Body of pancreas (tissue), 4 donors: ENCODE data around the gene NEU4. TPM values are rescaled to one million over a fixed set of nuclear protein-coding genes. Genes with fewer than 3 reads are reported as not detected.
A peak's percentile ranks its signal among the peaks of the same experiment; 100 is the strongest.

Source experiments
- ATAC-seq: fragments of 150-250 bp; one replicate; pipeline ENCODE4 v1.9.1; 2016
- DNase-seq, 4 donors: peaks; one replicate each; pipeline ENCODE4 v3.0.0-alpha.2; 2019
- H3K27ac ChIP-seq, 4 donors: fragments of 200-600 bp; sonication (generic); 1 replicate in 3 of 4; 2 replicates in 1 of 4; pipeline versions ENCODE4 v1.5.1 to v1.6.1; 2016 to 2019; ENCODE audit warnings: mild to moderate bottlenecking in 1 of 4, mixed read lengths in 1 of 4, moderate library complexity in 1 of 4
- H3K27me3 ChIP-seq, 2 donors: fragments of 200-600 bp; sonication (generic); one replicate each; pipeline ENCODE4 v1.6.0; 2016; ENCODE audit warnings: mild to moderate bottlenecking in 1 of 2
- H3K36me3 ChIP-seq, 2 donors: fragments of 200-600 bp; sonication (generic); replicated peaks in 1 of 2; 2 replicates each; pipeline ENCODE4 v1.5.1; 2016; ENCODE audit warnings: low read depth in 2 of 2; ENCODE audit not compliant: insufficient read depth in 1 of 2
- H3K4me1 ChIP-seq: fragments of 200-600 bp; sonication (generic); one replicate; pipeline ENCODE4 v1.6.0; 2016
- H3K4me3 ChIP-seq, 2 donors: fragments of 200-600 bp; sonication (generic); 1 replicate in 1 of 2; 2 replicates in 1 of 2; pipeline ENCODE4 v1.5.1; 2016 to 2019
- H3K9me3 ChIP-seq, 3 donors: fragments of 200-600 bp; sonication (generic); 1 replicate in 2 of 3; 2 replicates in 1 of 3; pipeline ENCODE4 v1.5.1; 2016
- POLR2A ChIP-seq, 3 donors: fragments of 450-650 bp; IDR thresholded peaks; one replicate each; pipeline ENCODE4 v1.6.1; 2016; ENCODE audit warnings: antibody characterized with exemption in 3 of 3, mild to moderate bottlenecking in 2 of 3
- WGBS, 2 donors: methylation state at CpG; one replicate each; pipeline ENCODE4 v1.1.5; 2017; 5-methylcytosine and 5-hydroxymethylcytosine counted together
- intact Hi-C: fragments of 100-400 bp; cut with DNase I; formaldehyde crosslinking; loops from one replicate; pipeline ENCODE4 v1.15.1; 2023
- total RNA-seq, 2 donors: library from RNA; depleted of rRNA; stranded (reverse); fragments of >200 nt; gene quantifications; one replicate each; pipeline ENCODE4 v1.1.0, GENCODE V29; 2016
- TF ChIP-seq, protein P1 (sequence below), 7 experiments: fragments of 450-650 bp in 4 of 7; fragments of 200-600 bp in 3 of 7; sonication (generic) in 3 of 7; IDR thresholded peaks; one replicate each; pipeline ENCODE4 v1.5.1; 2016 to 2019; ENCODE audit warnings: antibody characterized with exemption in 7 of 7

NEU4 gene
- total RNA-seq, 2 donors from 2014 or later = not detected

DNA sequence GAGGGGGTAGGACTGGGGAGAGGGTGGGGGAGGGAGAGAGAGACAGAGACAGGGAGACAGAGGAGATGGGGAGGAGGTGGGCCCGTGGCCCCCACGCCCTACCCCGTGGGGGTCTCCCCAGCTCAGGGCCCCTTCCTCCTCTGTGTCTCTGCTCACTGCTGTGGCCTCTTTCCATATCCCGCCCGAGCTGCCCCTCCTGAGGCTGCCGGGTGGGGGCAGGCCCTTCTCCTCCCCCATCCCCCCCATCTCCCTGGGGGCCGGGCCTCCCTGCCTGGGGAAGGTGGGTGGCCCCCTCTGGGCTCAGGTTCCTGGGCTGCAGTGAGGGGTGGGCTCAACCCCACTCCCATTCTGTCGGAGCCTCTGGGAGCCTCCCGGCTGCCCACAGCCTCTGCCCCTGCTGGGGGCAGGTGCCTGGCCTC lies 50.0 kb downstream of the NEU4 start:
- Histone ChIP-seq H3K4me3 (no peak overlapping the region), H3K36me3 (no peaks in the 10 kb centered on the region), H3K27ac (peak overlapping the region in 1 of 4 donors; percentile 34), H3K9me3 (no peaks in the 10 kb centered on the region), H3K4me1 (peaks cover 8% of the 10 kb centered on the region), H3K27me3 (peaks cover 0 to 12% of the 10 kb centered on the region in 2 donors)
- intact Hi-C loops = no loop called here
- 27% methylated on average over 4 to 8 of the region's 9 CpGs for WGBS, 2 donors
- TF ChIP-seq, protein P1, sequence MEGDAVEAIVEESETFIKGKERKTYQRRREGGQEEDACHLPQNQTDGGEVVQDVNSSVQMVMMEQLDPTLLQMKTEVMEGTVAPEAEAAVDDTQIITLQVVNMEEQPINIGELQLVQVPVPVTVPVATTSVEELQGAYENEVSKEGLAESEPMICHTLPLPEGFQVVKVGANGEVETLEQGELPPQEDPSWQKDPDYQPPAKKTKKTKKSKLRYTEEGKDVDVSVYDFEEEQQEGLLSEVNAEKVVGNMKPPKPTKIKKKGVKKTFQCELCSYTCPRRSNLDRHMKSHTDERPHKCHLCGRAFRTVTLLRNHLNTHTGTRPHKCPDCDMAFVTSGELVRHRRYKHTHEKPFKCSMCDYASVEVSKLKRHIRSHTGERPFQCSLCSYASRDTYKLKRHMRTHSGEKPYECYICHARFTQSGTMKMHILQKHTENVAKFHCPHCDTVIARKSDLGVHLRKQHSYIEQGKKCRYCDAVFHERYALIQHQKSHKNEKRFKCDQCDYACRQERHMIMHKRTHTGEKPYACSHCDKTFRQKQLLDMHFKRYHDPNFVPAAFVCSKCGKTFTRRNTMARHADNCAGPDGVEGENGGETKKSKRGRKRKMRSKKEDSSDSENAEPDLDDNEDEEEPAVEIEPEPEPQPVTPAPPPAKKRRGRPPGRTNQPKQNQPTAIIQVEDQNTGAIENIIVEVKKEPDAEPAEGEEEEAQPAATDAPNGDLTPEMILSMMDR (IDR thresholded peaks at IDR 0.05) = no peak
- no peak for TF ChIP-seq POLR2A (IDR thresholded peaks at IDR 0.05)
- DNase-seq (no peak), ATAC-seq (no peak)

DNA sequence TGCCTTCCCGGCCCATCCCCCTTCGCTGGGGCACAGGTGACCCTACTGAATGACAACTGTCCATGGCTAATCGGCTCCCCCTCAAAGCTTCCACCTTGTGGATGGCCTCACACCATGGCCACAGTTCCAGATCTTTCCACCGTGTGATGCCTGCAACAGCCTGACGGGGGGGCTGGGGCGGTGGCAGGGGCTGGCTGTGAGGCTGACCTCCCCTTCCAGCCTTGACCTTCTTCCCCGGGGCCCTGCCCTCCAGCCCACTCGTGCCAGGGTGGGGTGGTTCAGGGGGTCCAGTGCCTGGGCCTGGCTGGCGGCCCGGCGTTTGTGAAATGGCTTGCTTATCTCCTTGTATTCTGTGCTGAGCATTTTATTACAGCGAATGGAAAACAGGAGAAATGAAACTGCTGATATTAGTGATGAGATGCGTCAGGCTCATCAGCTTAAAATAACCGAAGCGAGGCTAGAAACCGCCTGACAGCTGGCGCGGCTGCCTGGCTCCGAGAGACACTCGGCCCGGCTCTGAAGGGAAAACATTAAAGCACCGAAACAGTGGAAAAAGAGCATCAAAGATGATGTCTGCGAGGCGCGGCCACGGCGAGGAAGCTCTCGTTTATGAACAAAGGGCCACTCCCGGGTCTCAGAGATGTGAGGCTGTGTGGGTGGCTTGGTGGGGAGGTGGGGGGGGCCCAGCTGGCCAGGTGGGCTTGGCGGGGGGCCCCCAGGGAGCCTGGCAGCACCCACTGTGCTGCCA lies 50.6 kb downstream of the NEU4 start:
- ATAC-seq = no peak
- H3K4me3 ChIP-seq = no peak overlapping the region
- TF ChIP-seq POLR2A (IDR thresholded peaks at IDR 0.05) = no peak
- TF ChIP-seq, protein P1 (IDR thresholded peaks at IDR 0.05) = no peak

DNA sequence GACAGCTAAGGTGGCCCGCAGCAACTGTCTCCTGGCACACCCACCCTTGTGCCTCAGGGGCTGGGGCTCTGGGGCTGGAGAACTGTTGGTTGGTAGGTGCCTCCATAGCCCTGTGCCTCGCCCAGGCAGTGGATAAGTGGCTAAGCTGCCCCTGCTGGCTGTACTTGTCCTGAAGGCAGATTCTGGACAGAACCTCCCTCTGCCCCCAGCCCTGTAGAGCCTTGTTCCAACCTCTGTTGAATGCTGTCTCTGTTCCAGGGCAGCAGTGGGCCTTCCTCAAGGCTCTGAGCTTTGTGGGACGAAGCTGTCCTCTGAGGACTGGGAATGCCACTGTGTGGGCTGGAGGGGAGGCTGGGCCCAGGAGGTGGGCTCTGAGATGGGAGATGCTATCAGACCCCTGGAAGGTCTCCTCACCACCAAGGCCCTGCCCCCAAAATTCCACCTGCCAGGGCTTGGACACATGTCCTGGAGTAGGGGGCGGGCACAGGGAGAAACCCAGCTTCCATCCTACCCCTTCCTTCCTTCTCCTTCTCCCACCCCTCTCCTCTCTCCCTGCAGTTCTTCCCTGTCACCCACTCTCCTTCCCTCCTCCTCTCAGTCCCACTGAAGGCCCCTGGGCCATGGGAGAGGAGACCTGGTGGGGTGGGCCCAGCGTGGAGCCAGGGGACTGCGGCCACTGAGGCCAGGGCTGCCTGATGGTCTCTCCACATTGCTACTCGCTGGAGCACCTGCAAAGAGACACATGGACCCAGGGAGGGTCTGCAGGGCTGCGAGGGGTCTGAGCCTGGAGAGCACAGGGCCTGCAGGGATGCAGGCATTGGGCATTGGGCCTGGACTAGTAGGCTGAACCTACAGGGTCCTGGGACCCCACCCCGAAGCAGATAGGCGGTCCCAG lies 51.4 kb downstream of the NEU4 start:
- intact Hi-C loops = no loop called here
- H3K36me3 ChIP-seq = no peaks in the 10 kb centered on the region
- 84 to 91% methylated on average over 7 of the region's 10 CpGs for WGBS, 2 donors

More for the DNA sequence above, 50.6 kb downstream of the NEU4 start:
- intact Hi-C loops = no loop called here
- H3K27me3 ChIP-seq = peaks cover 0 to 13% of the 10 kb centered on the region in 2 donors
- DNase-seq = peak in 2 of 4 donors; percentile 22 to 49
- no peaks in the 10 kb centered on the region for H3K9me3 ChIP-seq
- H3K36me3 ChIP-seq = no peaks in the 10 kb centered on the region
- peak overlapping the region in 3 of 4 donors; percentile 26 to 34 (median 34) for H3K27ac ChIP-seq
- peaks cover 8% of the 10 kb centered on the region for H3K4me1 ChIP-seq
- 52 to 60% methylated on average over 21 to 30 of the region's 30 CpGs for WGBS, 2 donors

DNA sequence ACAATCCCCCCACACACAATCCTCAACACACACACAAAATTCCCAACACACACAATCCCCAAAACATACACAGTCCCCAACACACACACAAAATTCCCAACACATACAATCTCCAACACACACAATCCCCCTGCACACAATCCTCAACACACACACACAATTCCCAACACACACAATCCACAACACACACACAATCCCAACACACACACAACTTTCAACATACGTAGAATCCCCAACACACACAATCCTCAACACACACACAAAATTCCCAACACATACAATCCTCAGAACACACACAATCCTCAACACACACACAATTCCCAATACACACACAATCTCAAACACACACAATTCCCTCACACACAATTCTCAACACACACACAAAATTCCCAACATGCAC lies 52.3 kb downstream of the NEU4 start:
- ATAC-seq = no peak
- no peak overlapping the region for H3K4me3 ChIP-seq
- WGBS, 2 donors = 91 to 92% methylated on average over 1 of the region's 1 CpG
- H3K27me3 ChIP-seq = peaks cover 0 to 20% of the 10 kb centered on the region in 2 donors
- H3K4me1 ChIP-seq = peaks cover 8% of the 10 kb centered on the region
- H3K9me3 ChIP-seq = no peaks in the 10 kb centered on the region
- DNase-seq = no peak
- no peaks in the 10 kb centered on the region for H3K36me3 ChIP-seq
- H3K27ac ChIP-seq = no peak overlapping the region
- intact Hi-C loops = no loop called here
- TF ChIP-seq POLR2A (IDR thresholded peaks at IDR 0.05) = no peak
- TF ChIP-seq, protein P1 (IDR thresholded peaks at IDR 0.05) = no peak

More for the DNA sequence above, 51.4 kb downstream of the NEU4 start:
- ATAC-seq (no peak), DNase-seq (peak in 1 of 4 donors; percentile 12)
- Histone ChIP-seq H3K4me1 (peaks cover 8% of the 10 kb centered on the region), H3K27me3 (peaks cover 0 to 15% of the 10 kb centered on the region in 2 donors), H3K4me3 (no peak overlapping the region), H3K27ac (peak overlapping the region in 3 of 4 donors; percentile 26 to 34 (median 34)), H3K9me3 (no peaks in the 10 kb centered on the region)
- TF ChIP-seq POLR2A (IDR thresholded peaks at IDR 0.05) = no peak
- TF ChIP-seq, protein P1 (IDR thresholded peaks at IDR 0.05) = no peak
